ENCODE measurements around the gene GYPB.
"Not testable (repeated sequence)": the region's sequence is repeated elsewhere in the genome, so short reads cannot be mapped to it uniquely, and the experiment has no call there.

DNA sequence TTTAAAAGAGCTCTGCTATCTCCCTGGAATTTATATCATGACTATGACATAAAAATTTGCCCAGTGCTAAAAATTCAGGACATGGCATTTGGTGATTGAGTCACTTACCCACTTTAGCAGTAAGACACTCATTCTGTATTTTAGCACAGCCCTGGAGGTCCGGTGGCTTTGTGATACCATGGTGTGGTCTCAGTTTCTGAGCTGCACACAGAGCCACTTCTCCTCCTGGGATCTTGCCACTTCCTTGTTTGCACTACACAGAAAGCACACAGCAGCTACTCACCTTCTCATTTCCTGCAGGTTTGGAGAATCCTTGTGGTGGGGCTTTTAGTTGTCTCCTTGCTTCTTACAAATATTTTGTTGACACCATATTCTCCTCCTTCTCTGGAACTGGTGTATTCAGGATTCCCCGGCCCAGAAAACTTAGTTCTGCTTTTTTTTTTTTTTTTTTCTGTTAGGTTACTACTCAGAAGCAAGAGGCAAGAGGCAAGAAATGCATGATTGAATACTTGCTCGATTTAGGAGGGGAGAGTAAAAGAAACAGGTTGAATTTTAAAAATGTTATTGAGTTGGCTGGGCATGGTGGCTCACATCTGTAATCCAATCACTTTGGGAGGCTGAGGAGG is 41.2 kb upstream of the GYPB start:
- TF ChIP-seq EZH2 (IDR thresholded peaks at IDR 0.05; ENCODE audit: borderline replicate concordance, control insufficient read depth, low read depth, low read length); GABPA (IDR thresholded peaks at IDR 0.05; ENCODE audit: low read depth); IKZF2 (IDR thresholded peaks at IDR 0.05); FOXM1 (IDR thresholded peaks at IDR 0.05; ENCODE audit: low read depth, low read length); RFX5 (IDR thresholded peaks at IDR 0.05; ENCODE audit: low read depth, low read length); POLR2A (IDR thresholded peaks at IDR 0.05; ENCODE audit: low read depth, low read length); NFXL1 (IDR thresholded peaks at IDR 0.05; ENCODE audit: borderline replicate concordance); RELA (IDR thresholded peaks at IDR 0.05; ENCODE audit: borderline replicate concordance, partially characterized antibody); CHD4 (IDR thresholded peaks at IDR 0.05); BCLAF1 (IDR thresholded peaks at IDR 0.05); CEBPB (IDR thresholded peaks at IDR 0.05; ENCODE audit: borderline replicate concordance in 1 of 2, low read depth in 2 of 2, low read length in 2 of 2): not testable (repeated sequence)
- TF ChIP-seq, protein P1, sequence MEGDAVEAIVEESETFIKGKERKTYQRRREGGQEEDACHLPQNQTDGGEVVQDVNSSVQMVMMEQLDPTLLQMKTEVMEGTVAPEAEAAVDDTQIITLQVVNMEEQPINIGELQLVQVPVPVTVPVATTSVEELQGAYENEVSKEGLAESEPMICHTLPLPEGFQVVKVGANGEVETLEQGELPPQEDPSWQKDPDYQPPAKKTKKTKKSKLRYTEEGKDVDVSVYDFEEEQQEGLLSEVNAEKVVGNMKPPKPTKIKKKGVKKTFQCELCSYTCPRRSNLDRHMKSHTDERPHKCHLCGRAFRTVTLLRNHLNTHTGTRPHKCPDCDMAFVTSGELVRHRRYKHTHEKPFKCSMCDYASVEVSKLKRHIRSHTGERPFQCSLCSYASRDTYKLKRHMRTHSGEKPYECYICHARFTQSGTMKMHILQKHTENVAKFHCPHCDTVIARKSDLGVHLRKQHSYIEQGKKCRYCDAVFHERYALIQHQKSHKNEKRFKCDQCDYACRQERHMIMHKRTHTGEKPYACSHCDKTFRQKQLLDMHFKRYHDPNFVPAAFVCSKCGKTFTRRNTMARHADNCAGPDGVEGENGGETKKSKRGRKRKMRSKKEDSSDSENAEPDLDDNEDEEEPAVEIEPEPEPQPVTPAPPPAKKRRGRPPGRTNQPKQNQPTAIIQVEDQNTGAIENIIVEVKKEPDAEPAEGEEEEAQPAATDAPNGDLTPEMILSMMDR (IDR thresholded peaks at IDR 0.05 in 2 of 3, conservative IDR thresholded peaks at IDR 0.05 in 1 of 3; ENCODE audit: control insufficient read depth in 2 of 3, extremely low read depth in 1 of 3, insufficient read depth in 1 of 3, low read depth in 3 of 3, low read length in 3 of 3): not testable (repeated sequence)
- TF ChIP-seq, protein P2, sequence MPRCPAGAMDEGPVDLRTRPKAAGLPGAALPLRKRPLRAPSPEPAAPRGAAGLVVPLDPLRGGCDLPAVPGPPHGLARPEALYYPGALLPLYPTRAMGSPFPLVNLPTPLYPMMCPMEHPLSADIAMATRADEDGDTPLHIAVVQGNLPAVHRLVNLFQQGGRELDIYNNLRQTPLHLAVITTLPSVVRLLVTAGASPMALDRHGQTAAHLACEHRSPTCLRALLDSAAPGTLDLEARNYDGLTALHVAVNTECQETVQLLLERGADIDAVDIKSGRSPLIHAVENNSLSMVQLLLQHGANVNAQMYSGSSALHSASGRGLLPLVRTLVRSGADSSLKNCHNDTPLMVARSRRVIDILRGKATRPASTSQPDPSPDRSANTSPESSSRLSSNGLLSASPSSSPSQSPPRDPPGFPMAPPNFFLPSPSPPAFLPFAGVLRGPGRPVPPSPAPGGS (IDR thresholded peaks at IDR 0.05; ENCODE audit: borderline replicate concordance, insufficient read depth, low read depth, low read length, poor library complexity, severe bottlenecking): not testable (repeated sequence)

All from GM12878 (cell line).